Measurements from ENCODE around the gene ARL10.

Gene ARL10

DNA sequence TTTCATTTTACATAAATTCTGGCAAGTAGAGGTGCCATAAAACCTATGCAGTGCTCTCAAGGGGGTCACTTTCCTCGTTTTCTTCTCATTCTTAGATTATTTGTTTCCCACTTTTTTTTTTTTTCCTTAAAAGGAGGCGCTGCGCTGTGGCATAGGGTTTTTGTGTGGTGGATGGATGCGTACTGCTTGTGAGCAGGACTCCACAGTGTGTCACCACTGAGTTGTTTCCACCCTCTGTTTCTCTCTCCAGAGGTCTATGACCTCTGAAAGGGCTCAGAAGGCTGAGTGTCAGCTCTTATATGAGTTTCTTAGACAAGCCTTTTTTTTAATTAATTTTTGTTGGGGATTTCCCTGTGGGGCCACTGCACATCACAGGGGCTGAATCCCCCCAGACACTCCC is 64.7 kb downstream of the ARL10 start:
- Histone ChIP-seq H3K9me3 (ENCODE audit: control insufficient read depth in 1 of 2, low read length in 2 of 2) (no peaks in the 10 kb centered on the region), H3K4me3 (ENCODE audit: low read depth in 1 of 2, low read length in 2 of 2) (no peak overlapping the region), H3K36me3 (ENCODE audit: control insufficient read depth in 1 of 2, insufficient read depth in 2 of 2, low read length in 2 of 2) (no peaks in the 10 kb centered on the region), H3K27me3 (ENCODE audit: low read depth, low read length) (no peaks in the 10 kb centered on the region), H3K27ac (ENCODE audit: low read length) (no peak overlapping the region), H3K4me1 (ENCODE audit: control insufficient read depth in 1 of 2, insufficient read depth in 2 of 2, low read length in 2 of 2) (no peaks in the 10 kb centered on the region)
